Measurements from ENCODE around the gene RBBP8NL. TPM values are rescaled to one million over a fixed set of nuclear protein-coding genes. Genes with fewer than 3 reads are reported as not detected.

The RBBP8NL gene
- total RNA-seq, 1 experiment from 2014 or later, result not detected

DNA sequence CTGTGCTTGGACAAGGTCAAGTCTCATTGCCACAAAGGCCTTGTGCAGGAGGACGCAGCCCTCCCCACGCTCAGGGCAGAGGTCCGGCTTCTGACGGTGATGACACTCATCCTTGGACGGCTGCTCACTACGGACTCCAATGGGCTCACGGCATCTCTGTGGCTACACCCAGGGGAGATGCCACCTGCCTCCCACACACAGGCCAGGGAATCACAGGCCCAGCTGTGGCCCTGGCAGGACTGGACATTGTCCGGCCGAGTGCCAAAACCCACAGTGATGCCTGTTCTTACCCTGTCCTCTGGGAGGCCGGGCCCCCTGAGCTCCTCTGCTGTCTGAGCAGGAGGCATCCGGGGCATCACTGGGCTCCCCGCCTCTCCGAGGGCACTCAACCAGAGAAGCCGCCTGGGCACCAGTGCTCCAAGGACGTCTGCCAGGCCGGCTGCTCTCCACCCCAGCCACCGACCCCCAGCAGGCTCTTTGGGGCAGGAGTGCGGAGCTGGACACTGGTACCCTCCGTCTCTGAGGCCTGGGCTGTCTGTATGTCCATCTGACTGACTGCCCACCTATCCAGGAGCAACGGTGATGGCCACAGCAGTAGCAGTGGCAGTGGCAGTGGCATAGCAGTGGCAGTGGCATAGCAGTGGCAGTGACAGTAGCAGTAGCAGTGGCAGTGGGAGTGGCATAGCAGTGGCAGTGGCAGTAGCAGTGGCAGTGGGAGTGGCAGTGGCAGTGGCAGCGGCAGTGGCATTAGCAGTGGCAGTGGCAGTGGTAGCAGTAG lies 1.9 kb downstream of the RBBP8NL start:
- H3K4me1 ChIP-seq (ENCODE audit: low read length), result no peaks in the 10 kb centered on the region
- H3K9ac ChIP-seq (ENCODE audit: low read length), result no peak overlapping the region
- H3K9me3 ChIP-seq (ENCODE audit: low read length), result no peaks in the 10 kb centered on the region
- no peak overlapping the region for H2AFZ ChIP-seq (ENCODE audit: low read length)
- no peaks in the 10 kb centered on the region for H3K79me2 ChIP-seq (ENCODE audit: low read length)
- no peaks in the 10 kb centered on the region for H3K36me3 ChIP-seq (ENCODE audit: insufficient read depth, low read length)
- no peak overlapping the region for H3K4me3 ChIP-seq (ENCODE audit: low read length)
- no peak overlapping the region for H3K4me2 ChIP-seq (ENCODE audit: low read depth, low read length, poor library complexity, severe bottlenecking)
- DNase-seq, result no peak
- H3K9me2 ChIP-seq (replicated peaks; ENCODE audit: insufficient read depth, low read length), result no peaks in the 10 kb centered on the region
- H3K27me3 ChIP-seq (ENCODE audit: low read length), result no peaks in the 10 kb centered on the region
- H4K20me1 ChIP-seq (ENCODE audit: insufficient read depth, low read depth, low read length), result no peaks in the 10 kb centered on the region
- no peak overlapping the region for H3K27ac ChIP-seq (ENCODE audit: low read length)

DNA sequence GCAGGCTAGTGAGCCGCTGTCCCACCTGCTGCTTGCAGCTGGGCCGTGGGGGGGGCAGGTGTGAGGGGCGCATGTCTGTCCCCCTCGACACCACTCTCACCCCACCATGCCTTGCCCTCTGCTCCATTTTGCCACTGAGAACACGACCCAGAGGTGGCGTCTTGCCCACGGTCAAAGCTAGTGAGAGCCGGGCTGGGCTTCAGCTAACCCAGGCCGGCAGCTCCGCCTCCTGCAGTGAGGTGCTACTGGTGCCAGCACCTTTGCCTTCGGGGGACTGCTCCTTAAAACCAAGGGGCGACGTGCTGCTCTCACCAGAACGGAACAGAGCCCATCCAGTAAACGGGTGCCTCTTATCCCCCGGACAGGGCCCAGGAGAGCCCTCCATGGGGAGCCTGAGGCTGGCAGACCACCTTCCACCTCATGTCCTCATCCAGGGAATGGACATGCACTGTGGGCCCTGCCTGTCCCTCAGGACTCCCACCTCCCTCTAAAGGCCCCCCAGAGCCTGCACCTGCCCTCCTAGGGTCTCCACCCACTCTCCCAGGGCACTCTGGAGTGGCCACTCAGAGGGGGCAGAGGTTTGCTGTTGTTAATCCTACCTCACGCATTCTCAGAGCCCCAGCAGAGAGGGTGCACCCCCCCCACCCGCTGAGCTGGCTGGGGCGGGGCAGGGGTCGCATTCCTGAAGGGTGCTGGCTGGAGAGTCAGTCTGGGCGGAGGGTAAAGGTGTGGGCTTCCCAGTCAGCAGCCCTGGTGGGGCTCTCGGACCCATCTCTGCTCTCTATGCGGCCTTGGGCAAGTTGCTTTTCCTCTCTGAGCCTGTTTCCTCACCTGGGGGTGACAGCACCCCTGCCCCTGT lies 2.9 kb downstream of the RBBP8NL start:
- Histone ChIP-seq H3K4me2 (ENCODE audit: low read depth, low read length, poor library complexity, severe bottlenecking) (no peak overlapping the region), H3K4me1 (ENCODE audit: low read length) (no peaks in the 10 kb centered on the region), H3K4me3 (ENCODE audit: low read length) (no peak overlapping the region), H4K20me1 (ENCODE audit: insufficient read depth, low read depth, low read length) (no peaks in the 10 kb centered on the region), H3K9me3 (ENCODE audit: low read length) (no peaks in the 10 kb centered on the region), H3K27ac (ENCODE audit: low read length) (no peak overlapping the region), H3K9ac (ENCODE audit: low read length) (no peak overlapping the region), H3K27me3 (ENCODE audit: low read length) (no peaks in the 10 kb centered on the region), H3K36me3 (ENCODE audit: insufficient read depth, low read length) (no peaks in the 10 kb centered on the region), H2AFZ (ENCODE audit: low read length) (no peak overlapping the region), H3K9me2 (replicated peaks; ENCODE audit: insufficient read depth, low read length) (no peaks in the 10 kb centered on the region), H3K79me2 (ENCODE audit: low read length) (no peaks in the 10 kb centered on the region)
- no peak for DNase-seq

DNA sequence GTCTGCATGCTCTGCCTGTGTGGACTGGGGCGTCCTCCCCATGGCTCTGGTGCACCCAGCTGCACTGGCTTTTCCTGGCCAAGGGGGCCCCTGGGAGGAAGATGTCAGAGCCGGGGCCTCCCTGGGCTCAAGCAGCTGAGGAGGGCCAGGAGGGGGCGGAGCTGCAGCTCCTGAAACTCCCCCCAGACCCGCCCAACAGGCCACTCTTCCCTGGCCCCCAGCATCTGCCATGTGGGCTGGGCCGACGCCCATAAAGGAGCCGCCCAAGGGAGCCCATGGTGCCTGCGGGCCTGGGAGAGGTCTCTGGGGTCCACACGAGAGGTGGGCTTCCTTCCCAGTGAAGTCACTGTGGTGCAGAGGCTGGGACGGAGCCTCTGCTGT lies 4.0 kb downstream of the RBBP8NL start:
- Histone ChIP-seq H2AFZ (ENCODE audit: low read length) (no peak overlapping the region), H4K20me1 (ENCODE audit: insufficient read depth, low read depth, low read length) (no peaks in the 10 kb centered on the region), H3K27me3 (ENCODE audit: low read length) (no peaks in the 10 kb centered on the region), H3K4me2 (ENCODE audit: low read depth, low read length, poor library complexity, severe bottlenecking) (no peak overlapping the region), H3K9me2 (replicated peaks; ENCODE audit: insufficient read depth, low read length) (no peaks in the 10 kb centered on the region), H3K27ac (ENCODE audit: low read length) (no peak overlapping the region), H3K4me3 (ENCODE audit: low read length) (no peak overlapping the region), H3K9me3 (ENCODE audit: low read length) (no peaks in the 10 kb centered on the region), H3K79me2 (ENCODE audit: low read length) (no peaks in the 10 kb centered on the region), H3K36me3 (ENCODE audit: insufficient read depth, low read length) (no peaks in the 10 kb centered on the region), H3K9ac (ENCODE audit: low read length) (no peak overlapping the region), H3K4me1 (ENCODE audit: low read length) (no peaks in the 10 kb centered on the region)
- no peak for DNase-seq

DNA sequence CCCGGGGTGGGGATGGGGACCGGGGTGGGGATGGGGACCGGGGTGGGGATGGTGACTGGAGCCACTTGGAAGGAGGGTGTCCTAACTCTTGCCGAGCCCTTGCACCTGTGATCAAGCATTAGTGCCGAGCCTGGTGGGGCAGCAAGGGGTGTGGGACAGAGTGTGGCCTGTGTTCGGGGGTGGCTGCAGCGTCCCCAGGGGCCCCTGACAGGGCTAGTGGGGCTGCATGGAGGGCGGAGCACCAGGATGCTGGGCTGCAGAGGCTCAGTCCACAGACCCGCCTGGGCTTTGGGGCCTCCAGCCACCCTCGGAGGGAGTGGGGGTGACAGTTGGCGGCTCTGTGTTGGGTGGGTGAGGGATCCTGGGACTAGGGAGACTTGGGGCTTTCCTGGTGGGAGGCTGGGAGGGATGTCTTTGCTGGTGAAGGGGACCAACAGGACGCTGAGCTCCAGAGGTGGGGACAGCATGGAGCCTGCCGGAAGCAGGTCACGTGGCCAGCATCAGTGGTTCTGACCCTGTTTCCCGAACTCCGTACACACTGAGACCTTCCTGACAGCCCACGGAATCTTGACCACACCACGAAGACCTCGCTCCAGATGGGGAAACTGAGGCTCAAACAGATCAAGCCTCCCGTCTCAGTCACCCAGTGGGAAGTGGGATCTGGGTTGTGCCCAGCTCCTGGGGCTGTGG lies 4.6 kb downstream of the RBBP8NL start:
- Histone ChIP-seq H3K4me1 (ENCODE audit: low read length) (no peaks in the 10 kb centered on the region), H4K20me1 (ENCODE audit: insufficient read depth, low read depth, low read length) (no peaks in the 10 kb centered on the region), H3K9me3 (ENCODE audit: low read length) (no peaks in the 10 kb centered on the region), H3K36me3 (ENCODE audit: insufficient read depth, low read length) (no peaks in the 10 kb centered on the region), H3K27ac (ENCODE audit: low read length) (no peak overlapping the region), H3K9ac (ENCODE audit: low read length) (no peak overlapping the region), H2AFZ (ENCODE audit: low read length) (no peak overlapping the region), H3K79me2 (ENCODE audit: low read length) (no peaks in the 10 kb centered on the region), H3K9me2 (replicated peaks; ENCODE audit: insufficient read depth, low read length) (no peaks in the 10 kb centered on the region), H3K4me3 (ENCODE audit: low read length) (no peak overlapping the region), H3K4me2 (ENCODE audit: low read depth, low read length, poor library complexity, severe bottlenecking) (no peak overlapping the region), H3K27me3 (ENCODE audit: low read length) (no peaks in the 10 kb centered on the region)
- DNase-seq, result no peak

DNA sequence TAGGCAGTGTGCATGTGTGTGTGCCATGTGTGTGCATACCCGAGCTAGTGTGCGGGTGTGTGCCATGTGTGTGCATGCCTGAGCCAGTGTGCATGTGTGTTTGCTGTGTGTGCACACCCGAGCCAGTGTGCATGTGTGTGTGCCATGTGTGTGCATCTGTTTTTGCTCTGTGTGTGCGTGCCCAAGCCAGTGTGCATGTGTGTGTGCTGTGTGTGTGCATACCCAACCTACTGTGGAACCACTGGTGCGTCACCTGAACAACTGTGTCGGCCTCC lies 5.7 kb downstream of the RBBP8NL start:
- H3K27ac ChIP-seq (ENCODE audit: low read length), result no peak overlapping the region
- H2AFZ ChIP-seq (ENCODE audit: low read length), result no peak overlapping the region
- no peaks in the 10 kb centered on the region for H3K9me3 ChIP-seq (ENCODE audit: low read length)
- H3K9ac ChIP-seq (ENCODE audit: low read length), result no peak overlapping the region
- no peaks in the 10 kb centered on the region for H3K4me1 ChIP-seq (ENCODE audit: low read length)
- H3K4me3 ChIP-seq (ENCODE audit: low read length), result no peak overlapping the region
- H3K79me2 ChIP-seq (ENCODE audit: low read length), result no peaks in the 10 kb centered on the region
- H3K4me2 ChIP-seq (ENCODE audit: low read depth, low read length, poor library complexity, severe bottlenecking), result no peak overlapping the region
- no peaks in the 10 kb centered on the region for H3K36me3 ChIP-seq (ENCODE audit: insufficient read depth, low read length)
- H3K27me3 ChIP-seq (ENCODE audit: low read length), result no peaks in the 10 kb centered on the region
- DNase-seq, result no peak
- no peaks in the 10 kb centered on the region for H3K9me2 ChIP-seq (replicated peaks; ENCODE audit: insufficient read depth, low read length)
- H4K20me1 ChIP-seq (ENCODE audit: insufficient read depth, low read depth, low read length), result no peaks in the 10 kb centered on the region

DNA sequence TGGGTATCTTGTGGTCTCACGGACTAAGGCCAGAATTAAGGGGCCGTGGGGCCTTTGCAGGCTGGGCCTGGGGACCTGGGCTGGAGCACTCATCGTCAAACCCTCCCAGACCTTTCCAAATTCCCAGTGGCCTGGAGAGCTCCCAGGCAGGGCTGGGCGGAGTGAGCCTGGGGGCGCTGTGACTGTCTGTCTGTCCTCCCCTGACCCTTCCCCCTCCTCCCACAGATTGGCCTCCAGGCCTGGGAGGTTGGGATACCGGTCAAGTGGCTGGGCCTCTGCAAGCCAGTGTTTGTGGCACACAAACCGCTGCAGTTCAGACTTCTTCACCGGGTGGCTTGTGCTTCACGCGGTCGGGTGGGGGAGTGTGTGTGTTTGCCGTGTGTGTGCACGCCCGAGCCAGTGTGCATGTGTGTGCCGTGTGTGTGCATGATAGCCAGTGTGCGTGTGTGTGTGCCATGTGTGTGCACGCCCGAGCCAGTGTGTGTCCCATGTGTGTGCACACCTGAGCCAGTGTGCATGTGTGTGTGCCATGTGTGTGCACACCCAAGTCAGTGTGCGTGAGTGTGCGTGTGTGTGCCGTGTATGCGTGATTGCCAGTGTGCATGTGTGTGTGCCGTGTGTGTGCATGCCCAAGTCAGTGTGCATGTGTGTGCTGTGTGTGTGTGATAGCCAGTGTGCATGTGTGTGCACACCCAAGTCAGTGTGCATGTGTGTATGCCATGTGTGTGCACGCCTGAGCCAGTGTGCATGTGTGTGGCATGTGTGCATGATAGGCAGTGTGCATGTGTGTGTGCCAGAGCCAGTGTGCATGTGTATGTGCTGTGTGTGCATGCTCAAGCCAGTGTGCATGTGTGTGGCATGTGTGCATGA lies 6.3 kb downstream of the RBBP8NL start:
- no peak overlapping the region for H3K4me3 ChIP-seq (ENCODE audit: low read length)
- H3K27ac ChIP-seq (ENCODE audit: low read length), result no peak overlapping the region
- H3K79me2 ChIP-seq (ENCODE audit: low read length), result no peaks in the 10 kb centered on the region
- DNase-seq, result no peak
- H3K9me2 ChIP-seq (replicated peaks; ENCODE audit: insufficient read depth, low read length), result no peaks in the 10 kb centered on the region
- H3K9ac ChIP-seq (ENCODE audit: low read length), result no peak overlapping the region
- no peak overlapping the region for H2AFZ ChIP-seq (ENCODE audit: low read length)
- no peaks in the 10 kb centered on the region for H3K27me3 ChIP-seq (ENCODE audit: low read length)
- no peak overlapping the region for H3K4me2 ChIP-seq (ENCODE audit: low read depth, low read length, poor library complexity, severe bottlenecking)
- H3K4me1 ChIP-seq (ENCODE audit: low read length), result no peaks in the 10 kb centered on the region
- H4K20me1 ChIP-seq (ENCODE audit: insufficient read depth, low read depth, low read length), result no peaks in the 10 kb centered on the region
- H3K9me3 ChIP-seq (ENCODE audit: low read length), result no peaks in the 10 kb centered on the region
- H3K36me3 ChIP-seq (ENCODE audit: insufficient read depth, low read length), result no peaks in the 10 kb centered on the region

DNA sequence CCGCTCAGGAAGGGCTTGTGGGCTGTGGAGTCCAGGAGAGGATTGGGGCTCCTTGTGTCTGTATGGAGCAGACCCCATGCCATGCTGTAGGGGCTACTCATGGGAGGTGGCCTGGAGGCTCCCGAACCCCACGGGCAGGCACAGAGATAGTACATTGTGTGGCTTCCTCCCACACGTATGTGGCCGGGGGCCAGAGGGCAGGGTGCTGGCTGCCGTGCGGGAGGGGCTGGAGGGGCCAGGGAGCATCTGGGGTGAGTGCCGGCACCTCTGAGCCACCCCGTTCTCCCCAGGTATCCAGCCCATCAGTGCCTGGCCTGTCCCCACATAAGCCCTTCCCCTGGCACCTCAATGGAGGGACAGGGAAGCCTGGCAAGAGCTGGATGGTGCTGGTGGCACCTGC lies 7.6 kb downstream of the RBBP8NL start:
- Histone ChIP-seq H3K9me2 (replicated peaks; ENCODE audit: insufficient read depth, low read length) (no peaks in the 10 kb centered on the region), H3K4me3 (ENCODE audit: low read length) (no peak overlapping the region), H3K79me2 (ENCODE audit: low read length) (no peaks in the 10 kb centered on the region), H3K36me3 (ENCODE audit: insufficient read depth, low read length) (no peaks in the 10 kb centered on the region), H3K9ac (ENCODE audit: low read length) (no peak overlapping the region), H3K4me1 (ENCODE audit: low read length) (no peaks in the 10 kb centered on the region), H3K27me3 (ENCODE audit: low read length) (no peaks in the 10 kb centered on the region), H3K4me2 (ENCODE audit: low read depth, low read length, poor library complexity, severe bottlenecking) (no peak overlapping the region), H3K9me3 (ENCODE audit: low read length) (no peaks in the 10 kb centered on the region), H4K20me1 (ENCODE audit: insufficient read depth, low read depth, low read length) (no peaks in the 10 kb centered on the region), H3K27ac (ENCODE audit: low read length) (no peak overlapping the region), H2AFZ (ENCODE audit: low read length) (no peak overlapping the region)
- DNase-seq, result no peak
